GM10266 (cell line): ENCODE data around the gene SULT1A2.
"Not testable (repeated sequence)": the region's sequence is repeated elsewhere in the genome, so short reads cannot be mapped to it uniquely, and the experiment has no call there.

Source experiments
- DNase-seq: peaks from one replicate; pipeline ENCODE4 v3.0.0; 2012; ENCODE audit errors: extremely low spot score
- TF ChIP-seq, protein P1 (sequence below): IDR thresholded peaks from 2 replicates; pipeline ENCODE4 v1.5.1; 2012; ENCODE audit warnings: mild to moderate bottlenecking, low read depth; ENCODE audit not compliant: control insufficient read depth, insufficient read depth; ENCODE audit errors: missing control alignments

Gene SULT1A2

DNA sequence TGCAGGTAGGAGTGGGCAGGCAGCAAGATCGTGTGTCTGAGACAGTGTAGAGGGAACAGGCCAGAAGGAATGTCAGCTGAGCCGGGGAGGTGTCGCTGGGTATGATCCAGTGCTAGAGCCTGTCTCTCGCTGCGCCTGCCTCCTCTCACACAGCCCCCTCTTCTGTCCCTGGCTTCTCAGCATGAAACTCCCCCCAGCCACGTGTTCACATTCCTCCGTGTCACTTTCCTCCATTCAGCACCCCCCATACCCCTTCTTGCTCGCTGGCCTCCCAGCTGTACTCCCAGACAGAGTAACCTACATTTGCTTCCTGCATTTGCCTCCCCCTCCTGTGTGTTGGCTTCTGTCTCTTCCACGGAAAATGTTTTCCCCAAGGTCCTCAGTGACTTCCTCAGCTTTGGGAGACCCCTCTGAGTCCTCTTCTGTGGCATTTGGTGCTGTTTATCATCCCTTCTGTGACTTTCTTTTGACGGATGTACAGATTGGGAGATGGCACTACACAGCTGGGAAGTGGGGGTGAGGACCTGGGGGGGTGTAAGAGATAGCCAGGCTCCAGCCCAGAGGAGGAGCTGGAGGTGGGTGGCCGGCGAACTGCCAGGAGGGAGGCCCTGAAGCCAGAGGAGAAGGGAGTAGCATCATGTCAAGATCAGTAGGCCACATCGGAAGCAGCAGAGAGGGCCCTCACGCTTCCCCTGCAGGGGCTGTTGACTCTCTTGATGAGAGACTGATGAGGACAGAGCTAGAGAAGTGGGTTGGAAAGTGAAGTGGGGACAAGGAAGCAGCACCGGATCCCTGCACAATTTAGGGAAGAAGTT, 23.9 kb downstream of the SULT1A2 start:
- DNase-seq, result no peak
- TF ChIP-seq, protein P1, sequence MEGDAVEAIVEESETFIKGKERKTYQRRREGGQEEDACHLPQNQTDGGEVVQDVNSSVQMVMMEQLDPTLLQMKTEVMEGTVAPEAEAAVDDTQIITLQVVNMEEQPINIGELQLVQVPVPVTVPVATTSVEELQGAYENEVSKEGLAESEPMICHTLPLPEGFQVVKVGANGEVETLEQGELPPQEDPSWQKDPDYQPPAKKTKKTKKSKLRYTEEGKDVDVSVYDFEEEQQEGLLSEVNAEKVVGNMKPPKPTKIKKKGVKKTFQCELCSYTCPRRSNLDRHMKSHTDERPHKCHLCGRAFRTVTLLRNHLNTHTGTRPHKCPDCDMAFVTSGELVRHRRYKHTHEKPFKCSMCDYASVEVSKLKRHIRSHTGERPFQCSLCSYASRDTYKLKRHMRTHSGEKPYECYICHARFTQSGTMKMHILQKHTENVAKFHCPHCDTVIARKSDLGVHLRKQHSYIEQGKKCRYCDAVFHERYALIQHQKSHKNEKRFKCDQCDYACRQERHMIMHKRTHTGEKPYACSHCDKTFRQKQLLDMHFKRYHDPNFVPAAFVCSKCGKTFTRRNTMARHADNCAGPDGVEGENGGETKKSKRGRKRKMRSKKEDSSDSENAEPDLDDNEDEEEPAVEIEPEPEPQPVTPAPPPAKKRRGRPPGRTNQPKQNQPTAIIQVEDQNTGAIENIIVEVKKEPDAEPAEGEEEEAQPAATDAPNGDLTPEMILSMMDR, result no peak

DNA sequence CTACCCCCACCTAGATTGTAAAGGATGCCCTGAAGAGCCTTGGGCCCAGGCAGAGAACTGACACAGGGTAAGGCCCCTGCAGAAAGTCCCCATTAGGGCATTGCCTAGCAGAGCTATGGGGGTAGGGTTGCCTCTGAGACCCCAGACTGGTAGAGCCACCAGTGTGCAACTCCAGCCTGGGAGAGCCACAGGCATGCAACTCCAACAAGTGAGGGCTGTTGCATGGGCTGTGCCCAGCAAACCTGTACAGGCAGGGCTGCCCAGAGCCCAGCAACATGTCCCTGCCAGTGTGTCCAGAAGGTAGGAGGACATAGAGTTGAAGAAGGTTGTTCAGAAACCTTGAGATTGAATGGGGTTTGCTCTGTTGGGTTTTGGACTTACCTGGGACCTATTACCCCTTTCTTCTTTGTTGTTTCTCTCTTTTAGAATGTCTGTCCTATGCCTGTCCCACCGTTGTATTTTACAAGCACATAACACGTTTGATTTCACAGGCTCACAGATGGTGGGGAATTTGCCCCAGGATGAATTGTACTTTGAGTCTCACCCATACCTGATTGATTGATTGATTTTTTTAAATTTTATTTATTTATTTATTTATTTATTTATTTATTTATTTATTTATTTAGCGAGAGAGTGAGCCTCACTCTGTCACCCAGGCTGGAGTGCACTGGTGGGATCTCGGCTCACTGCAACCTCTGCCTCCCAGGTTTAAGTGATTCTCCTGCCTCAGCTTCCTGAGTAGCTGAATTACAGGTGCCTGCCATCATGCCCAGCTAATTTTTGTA, 26.7 kb downstream of the SULT1A2 start:
- TF ChIP-seq, protein P1, result no peak
- DNase-seq, result no peak

DNA sequence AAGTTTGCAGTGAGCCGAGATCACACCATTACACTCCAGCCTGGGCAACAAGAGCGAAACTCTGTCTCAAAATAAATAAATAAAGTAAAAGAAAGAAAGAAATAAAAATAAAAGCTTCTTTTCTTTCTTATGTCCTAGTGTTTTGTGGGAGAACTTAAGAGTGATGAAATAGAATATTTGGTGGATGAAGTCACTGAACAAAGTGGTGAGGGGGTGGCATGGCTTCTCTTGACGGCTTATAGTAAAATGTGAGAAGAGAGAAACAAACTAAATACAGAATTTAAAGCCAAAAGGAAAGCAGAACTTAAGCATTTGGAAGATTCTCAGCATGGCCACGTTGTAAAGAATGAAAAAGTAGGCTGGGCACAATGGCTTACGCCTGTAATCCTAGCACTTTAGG, 27.8 kb downstream of the SULT1A2 start:
- TF ChIP-seq, protein P1, result no peak
- DNase-seq, result no peak

DNA sequence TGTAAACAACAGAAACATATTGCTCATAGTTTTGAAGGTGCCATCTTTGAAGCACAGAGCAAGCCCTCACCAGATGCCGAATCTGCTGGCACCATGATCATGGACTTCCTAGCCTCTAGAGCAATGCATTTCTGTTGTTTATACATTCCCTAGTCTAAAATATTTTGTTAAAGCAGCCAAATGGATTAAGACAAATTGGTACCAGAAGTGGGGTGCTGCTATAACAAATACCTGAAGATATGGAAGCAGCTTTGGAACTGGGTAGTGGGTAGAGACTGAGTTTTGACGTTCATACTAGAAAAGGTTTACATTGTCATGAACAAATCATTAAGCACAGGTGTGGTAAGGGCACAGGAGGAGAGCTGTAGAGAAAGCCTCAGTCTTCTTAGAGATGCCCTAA, 29.6 kb downstream of the SULT1A2 start:
- no peak for DNase-seq

DNA sequence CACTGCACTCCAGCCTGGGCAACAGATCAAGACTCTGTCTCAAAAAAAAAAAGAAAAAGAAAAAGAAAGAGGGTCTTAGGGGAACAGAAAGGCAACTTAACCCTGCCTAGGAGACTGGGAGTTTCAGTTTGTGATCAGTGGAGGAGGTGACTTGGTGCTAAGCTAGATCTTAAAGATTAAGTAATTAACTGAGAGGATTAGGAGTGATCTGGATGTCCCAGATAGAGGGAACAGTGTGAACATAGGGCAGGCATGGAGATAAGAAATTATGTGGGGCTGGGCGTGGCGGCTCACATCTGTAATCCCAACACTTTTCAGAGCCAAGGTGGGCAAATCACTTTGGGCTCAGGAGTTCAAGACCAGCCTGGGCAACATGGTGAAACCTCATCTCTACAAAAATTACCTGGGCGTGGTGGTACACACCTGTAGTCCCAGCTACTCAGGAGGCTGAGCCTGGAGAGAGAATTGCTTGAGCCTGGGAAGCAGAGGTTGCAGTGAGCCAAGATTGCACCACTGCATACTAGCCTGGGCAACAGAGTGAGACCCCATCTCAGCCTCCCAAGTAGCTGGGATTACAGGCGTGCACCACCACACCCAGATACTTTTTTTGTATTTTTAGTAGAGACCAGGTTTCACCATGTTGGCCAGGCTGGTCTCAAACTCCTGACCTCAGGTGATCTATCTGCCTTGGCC, 30.5 kb downstream of the SULT1A2 start:
- DNase-seq, result not testable (repeated sequence)

More for the DNA sequence above, 29.6 kb downstream of the SULT1A2 start:
- TF ChIP-seq, protein P1, result no peak

DNA sequence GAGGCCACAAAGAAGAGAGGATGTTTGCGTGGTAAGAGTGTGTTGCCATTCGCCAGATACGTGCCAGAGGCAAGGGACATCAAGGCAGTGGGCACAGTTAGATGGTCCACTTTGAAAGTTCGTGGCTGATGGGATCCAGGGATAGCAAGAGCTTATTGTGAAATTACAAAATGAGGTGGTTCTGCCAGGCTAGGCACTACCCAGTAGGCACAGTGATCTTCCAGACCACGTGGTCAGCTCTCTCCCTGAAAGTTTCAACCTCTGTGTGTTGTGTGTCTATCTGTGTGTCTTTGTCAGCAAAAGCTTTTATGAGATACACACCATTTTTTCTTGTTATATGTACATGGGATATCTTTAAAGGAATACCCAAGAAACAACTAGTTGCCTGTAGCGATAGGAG, 33.6 kb downstream of the SULT1A2 start:
- no peak for DNase-seq
- TF ChIP-seq, protein P1, result no peak

DNA sequence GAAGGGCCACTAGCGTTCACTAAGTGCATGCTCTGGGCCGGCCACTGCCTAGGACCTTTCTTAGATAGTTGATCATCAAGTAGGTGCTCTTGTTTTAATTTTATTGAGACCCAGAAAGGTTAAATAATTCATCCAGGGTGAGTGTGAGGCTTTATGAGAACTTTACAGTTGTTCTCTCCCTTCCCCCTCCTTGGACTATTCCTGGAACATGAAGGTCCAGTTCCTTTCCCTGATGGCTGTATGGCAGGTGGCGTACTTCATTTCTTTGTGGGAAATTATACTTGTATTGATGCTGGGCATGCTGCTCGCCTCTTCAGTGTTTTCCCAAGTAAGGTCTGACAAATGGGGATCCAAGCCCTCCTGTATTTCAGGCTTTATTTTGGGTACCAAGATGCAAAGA, 34.7 kb downstream of the SULT1A2 start:
- DNase-seq, result no peak
- TF ChIP-seq, protein P1, result no peak
